Measurements from ENCODE around the gene OVCH2. TPM values are rescaled to one million over a fixed set of nuclear protein-coding genes. Genes with fewer than 3 reads are reported as not detected.
"Not testable (repeated sequence)": the region's sequence is repeated elsewhere in the genome, so short reads cannot be mapped to it uniquely, and the experiment has no call there.

The OVCH2 gene
- total RNA-seq, 1 donor from 2014 or later: not detected

DNA sequence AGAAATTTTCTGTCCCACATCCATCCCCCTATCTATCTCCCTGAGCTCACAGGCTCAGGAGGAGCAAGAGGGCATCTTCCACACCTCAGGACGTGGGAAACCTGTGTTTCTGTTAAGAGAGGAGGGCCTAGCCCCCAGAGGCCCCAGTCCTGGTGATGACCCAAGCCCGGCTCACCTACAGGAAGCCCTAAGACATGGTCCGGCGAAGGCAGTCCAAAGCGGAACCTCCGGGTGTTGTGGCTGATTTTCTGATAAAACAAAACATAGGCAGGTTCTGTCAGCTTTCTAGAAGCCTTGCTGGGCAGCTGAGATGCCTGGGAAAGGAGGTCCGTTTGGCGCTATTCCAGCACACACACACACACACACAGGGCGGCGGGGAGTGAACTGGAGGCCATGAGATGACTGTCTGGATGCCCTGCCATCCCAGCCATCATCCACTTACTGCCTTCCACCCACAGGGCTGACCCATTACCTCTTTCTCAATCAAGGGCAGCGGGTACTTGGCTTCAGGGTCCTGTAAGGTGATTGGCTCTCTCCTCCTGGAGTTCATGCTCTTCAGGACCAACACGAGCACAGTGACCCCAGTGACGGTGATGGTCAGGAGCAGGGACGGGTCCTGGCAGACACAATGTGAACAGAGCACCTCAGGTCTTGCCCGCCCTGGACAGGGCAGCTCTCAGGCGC is 33.9 kb downstream of the OVCH2 start:
- ATAC-seq: peak; percentile 83
- DNase-seq (ENCODE audit: low spot score): peak; percentile 85

DNA sequence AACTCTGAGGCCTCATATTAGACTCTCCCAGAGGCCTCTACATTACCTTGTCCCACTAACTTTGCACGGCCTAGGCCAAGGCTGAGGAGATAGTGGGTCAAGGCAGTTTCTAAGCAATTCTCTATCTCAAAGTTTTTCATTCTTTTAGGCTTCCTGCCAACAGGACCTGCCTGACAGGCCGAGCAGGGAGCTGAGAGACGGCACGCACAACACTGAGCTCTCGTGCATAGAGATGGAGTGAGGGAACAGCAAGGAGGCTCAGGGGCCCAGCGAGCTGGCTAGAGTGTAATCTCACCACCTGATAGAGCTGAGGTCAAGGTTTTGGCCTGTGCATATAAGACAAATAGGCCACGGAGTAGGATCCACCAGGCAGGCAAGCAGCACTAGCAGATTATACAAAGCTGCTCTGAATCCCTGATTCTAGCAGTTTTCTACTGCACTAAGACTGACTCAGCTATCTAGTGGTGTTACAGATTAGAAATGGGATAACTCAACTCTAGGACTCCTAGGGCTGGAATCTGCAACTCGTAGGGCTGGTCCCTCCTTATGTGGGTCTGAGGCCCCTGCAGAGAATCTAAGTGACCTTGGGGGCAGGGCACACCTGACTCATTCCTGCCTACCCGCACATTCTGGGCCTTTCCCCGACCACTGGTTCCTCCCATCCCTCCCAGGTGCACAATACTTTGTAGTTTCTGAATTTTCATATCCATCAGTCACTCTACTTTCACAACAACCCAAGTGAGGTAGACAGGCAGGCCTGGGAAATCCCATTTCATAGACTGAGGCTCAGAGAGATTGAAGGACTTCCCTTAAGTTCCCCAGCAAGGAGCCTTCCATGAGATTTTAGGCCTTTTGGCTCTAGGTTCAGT is 34.7 kb downstream of the OVCH2 start:
- no peak for DNase-seq (ENCODE audit: low spot score)

DNA sequence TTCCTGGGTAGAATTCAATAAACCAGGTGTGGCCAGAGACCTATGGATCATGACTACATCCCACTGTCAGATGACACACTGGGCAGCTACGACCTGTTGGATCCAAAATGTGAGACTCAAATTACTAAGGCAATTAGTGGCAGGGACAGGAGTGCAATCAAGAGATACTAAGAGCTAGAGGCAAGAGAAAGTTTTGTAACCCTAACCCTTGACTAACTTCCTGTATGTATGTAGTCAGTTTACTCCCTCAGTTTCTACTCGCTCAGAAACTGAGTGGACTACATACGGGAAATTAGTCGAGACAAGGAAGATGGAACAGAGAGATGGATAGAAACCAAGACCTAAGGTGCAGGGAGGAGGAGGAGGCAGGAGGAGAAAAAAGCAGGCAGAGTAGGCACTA is 35.6 kb downstream of the OVCH2 start:
- no peak for DNase-seq (ENCODE audit: low spot score)
- no peak for ATAC-seq

More for the DNA sequence above, 34.7 kb downstream of the OVCH2 start:
- ATAC-seq: no peak

DNA sequence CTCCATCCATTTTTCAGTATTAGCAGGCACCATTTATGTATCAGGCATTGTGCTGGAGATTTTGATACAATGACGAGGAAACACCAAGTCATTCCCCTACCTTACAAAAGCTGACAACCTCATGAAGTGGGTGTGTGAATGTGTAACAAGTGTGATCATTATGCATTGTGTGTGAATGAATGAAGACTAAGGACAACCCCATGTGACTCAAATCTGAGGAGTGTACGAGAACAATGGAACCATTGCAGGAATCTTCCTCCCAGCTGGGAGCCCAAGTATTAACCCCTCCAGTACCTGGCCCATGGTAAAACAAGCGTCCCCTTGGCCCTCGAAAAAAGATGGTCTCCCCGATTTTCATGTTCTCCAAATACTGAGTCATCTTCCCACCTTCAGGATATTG is 37.4 kb downstream of the OVCH2 start:
- ATAC-seq (no peak), DNase-seq (ENCODE audit: low spot score) (no peak)

DNA sequence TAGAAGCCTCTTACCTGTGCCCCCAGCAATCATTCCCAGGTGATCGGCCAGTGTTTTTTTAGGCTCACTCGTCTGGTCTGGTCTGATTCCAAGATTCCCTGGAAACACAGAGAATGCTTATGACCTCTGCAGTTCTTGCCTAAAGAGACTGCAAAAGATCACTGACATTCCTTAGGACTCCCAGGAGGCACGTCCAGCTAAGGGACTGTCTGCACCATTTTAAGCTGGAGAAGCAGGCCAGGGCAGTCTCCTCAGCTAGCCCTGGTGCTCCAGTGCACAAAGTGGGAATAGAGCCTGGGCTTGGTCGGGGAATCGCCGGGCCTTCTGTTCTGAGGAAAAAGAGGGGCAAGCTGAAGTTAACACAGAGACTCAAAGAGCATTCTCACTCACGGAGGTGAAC is 37.8 kb downstream of the OVCH2 start:
- no peak for DNase-seq (ENCODE audit: low spot score)
- ATAC-seq: no peak

DNA sequence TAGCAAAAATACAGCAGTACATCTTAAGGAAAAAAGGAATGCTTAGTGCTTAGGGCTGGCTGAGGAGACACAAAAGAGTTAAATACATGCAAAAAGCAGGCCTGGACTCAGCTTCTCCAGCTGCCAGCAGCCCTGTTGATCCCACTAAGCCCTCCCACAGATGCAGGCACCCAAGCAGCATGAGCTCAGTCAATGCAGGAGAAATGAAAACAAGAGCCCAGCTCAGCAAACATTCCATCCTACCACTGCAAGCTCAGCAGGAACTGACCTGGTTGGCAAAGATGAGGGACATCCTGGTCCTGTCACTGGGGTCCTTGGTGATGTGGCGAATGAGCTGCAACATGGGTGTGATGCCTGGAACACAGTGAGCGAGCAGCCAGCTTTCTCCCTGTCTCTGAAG is 38.8 kb downstream of the OVCH2 start:
- ATAC-seq (no peak), DNase-seq (ENCODE audit: low spot score) (no peak)

DNA sequence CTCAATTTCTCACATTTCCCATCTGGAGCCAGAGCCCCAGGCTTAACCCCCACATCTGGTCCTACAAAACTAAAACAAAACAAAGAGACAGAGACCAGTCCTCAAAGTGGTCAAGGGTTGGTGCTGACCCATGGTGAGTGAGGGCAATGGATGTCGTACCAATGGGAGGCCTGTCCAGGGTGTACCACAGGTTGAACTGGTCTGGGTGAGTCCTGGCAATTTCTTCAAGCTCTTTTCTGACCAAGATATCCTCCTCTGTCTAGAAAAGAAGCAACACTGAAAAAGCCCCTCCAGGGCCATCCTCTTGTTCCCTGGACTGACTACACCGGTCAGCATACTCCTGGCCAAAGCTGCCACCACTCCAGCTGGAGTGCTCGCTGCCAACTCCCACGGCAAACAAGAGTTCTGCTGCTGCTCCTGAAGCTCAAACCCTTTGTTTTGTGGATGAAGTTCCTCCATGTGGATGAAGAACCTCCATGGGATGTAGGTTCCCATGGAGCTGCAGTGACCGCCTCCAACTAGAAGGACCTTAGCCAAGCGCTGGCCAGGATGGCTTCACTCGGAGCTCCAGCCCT is 39.9 kb downstream of the OVCH2 start:
- ATAC-seq: no peak
- DNase-seq (ENCODE audit: low spot score): no peak

DNA sequence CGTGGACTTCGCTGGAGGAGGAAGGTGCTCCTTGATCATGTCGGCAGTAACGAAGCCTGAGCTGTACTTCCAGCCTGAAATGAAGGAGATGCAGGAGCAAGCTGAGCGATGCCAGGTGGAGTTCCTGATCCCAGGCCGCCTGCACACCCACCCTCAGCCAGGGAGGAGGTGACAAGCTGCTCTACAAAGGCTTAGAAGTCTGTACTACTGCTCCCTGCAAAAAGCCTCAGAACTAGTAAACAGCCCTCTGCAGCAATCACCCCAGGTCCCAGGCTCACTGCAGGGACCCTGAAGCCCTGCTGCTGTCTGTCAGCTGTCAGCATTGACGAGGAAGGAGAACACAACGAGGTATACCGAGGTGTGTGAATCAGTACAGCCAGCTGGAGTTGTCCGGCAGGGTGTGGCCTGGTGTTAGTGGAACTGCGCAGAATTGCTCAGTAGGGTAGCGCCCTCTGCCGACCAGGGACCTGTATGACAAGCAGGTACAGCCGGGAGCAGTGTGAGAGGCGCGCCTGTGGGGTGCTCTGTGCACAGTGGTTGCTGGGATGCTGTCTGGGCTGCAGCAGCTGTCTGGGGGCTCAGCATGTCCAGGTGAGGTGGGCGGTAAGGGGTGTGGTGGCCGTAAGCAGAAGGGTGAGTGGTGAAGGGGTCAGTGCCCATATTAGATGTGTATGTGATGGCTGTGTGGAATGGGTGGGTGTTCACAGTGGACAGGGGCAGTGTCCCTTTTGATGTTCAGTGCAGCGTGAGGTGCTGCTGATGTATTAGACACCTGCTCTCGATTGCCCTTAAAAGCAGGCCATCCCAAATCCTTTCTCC is 40.6 kb downstream of the OVCH2 start:
- DNase-seq (ENCODE audit: low spot score): peak; percentile 85
- ATAC-seq: peak; percentile 100

DNA sequence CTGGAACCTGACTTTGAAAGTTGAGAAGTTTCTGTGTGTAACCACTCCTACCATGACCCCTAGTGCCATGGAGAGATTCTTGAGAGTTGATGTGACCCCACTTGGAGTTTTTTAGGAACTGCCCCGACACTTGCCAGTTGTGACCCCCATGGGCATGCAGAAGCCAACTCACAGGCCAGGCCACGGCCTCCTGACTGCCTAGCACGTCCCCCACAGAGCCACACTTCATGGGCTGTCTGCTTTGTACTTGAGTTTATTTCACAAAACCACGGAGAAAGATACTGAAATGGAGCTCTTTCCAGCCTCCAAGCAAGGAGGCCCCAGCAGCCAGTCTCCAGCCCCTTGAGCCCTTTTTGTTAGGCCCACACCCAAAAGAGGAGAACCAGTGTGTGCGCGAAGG is 41.4 kb downstream of the OVCH2 start:
- DNase-seq (ENCODE audit: low spot score) (no peak), ATAC-seq (no peak)

DNA sequence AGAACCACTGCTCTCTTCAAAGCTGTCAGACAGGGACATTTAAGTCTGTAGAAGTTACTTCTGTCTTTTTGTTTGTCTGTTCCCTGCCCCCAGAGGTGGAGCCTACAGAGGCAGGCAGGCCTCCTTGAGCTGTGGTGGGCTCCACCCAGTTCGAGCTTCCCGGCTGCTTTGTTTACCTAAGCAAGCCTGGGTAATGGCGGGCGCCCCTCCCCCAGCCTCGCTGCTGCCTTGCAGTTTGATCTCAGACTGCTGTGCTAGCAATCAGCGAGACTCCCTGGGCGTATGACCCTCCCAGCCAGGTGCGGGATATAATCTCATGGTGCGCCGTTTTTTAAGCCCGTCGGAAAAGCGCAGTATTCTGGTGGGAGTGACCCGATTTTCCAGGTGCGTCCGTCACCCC is 42.7 kb downstream of the OVCH2 start:
- not testable (repeated sequence) for ATAC-seq; DNase-seq (ENCODE audit: low spot score)

DNA sequence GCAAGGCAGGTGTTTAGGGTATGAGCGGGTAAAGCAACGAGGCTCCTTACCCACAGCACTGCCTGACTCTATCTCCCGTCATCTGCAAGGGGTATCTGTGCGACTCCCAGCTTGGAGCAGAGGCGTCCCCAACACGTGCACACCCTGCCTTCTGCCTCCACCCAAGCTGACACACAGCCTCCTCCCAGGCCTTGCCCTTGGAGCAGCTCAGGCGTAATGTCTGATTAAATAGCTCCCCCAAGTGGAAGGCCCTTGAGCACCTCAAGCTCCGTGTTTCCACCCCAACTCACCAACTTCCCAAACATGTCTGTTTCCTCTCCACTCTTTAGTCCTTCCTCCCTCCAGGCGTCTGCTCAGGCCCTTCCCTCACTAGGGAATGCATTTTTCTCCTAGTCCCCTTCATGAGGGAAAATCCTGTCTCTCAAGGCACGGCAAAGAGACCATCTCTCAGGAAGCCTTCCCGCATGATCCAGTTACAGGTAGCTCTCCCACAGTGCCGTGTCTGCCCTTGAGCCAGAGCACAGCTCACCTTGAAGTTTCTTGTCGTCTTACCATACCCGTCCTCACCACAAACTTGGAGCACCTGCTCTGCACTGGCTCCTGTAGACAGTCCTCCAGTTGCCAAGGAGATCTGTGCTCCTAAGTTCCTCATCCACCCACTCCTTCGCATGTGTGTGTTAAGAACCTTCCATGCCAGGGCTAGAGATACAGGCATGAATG is 48.8 kb downstream of the OVCH2 start:
- ATAC-seq (peak; percentile 87), DNase-seq (ENCODE audit: low spot score) (no peak)

DNA sequence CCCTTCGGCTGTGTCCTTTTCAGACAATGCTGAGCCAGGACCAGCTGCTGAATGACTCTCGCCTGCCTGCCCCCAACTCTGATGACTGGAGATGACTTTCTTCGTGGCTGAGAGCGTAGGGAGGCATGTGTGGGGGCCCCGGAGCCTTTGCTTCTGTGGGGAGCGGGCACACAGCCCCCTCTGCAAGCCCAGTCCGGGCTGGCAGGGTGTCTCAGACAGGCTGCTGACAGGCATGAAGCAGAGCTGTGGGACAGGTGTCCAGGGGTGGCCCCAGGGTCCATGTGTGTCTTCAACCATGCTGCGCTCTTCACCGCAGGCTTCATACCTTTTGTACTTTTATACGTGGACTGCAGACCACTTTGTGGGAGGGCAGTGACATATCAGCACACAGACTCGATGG is 49.6 kb downstream of the OVCH2 start:
- ATAC-seq (peak; percentile 15), DNase-seq (ENCODE audit: low spot score) (no peak)

DNA sequence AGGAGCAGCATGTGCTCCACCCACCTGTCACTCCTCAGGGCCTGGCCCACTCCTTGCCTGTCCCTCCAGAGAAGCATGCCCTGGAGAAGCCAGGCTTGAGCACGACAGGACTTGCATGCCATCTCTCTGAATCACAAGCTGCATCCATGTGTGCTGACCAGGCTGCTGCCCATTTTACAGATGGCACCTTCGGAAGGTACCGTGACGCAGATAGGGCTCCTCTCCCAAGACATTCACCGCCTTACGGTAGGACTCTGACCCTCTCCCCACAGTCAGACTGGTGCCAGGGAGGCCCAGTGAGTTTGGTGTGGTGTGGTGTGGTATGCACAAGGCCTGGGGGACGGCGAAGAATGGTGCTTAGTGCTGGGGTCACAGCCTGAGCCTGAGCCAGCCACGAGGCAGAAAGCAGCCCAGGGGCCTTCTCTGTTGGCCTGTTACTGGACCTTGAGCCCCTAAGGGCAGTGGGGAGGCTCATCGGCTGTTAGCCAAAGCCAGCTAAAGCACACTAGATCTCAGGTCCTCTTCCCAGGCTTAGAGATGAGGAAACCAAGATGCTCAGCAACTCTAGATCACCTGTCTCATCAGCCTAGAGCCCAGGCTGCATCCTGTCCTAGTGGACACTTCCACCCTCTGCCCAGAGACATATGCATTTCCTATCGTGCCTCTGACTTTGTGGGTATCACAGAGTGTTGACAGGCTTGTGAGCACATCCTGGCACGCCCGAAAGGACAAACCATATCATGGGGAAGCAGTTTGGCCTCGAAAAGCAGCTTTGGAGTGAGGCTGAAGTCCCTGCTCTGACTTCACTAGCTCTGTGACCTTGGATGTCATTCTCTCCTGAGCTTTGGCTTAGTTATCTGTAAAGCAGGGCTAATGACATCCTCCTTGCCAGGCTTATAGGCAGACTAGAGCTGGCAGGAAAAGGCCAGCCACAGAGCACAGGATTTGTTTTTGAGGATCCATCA is 50.7 kb downstream of the OVCH2 start:
- peak; percentile 14 for ATAC-seq
- DNase-seq (ENCODE audit: low spot score): no peak

DNA sequence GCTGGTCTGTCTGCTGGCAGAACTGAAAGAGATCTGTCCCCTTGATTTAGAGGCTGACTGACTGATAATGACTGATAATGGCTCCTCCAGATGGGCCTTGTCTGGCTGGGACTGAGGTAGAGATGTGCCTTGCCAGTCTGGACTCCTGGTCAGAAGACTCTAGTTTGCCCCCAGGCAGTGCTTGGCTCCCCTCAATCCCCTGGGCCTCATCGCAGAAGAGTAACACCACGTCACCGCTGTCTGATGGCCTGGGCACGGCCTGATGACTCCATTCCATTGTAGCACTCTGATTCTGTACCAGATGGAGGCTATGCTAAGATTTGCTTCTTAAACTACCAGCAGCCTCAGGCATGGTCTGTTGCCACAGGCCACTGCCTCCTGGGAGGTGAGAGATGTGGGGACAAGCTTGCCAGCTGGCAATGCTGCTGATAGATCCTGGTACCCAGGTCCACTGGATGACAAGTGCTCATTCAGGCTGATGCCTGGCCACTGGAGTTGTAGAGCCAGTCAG is 52.0 kb downstream of the OVCH2 start:
- no peak for DNase-seq (ENCODE audit: low spot score)
- ATAC-seq: no peak

DNA sequence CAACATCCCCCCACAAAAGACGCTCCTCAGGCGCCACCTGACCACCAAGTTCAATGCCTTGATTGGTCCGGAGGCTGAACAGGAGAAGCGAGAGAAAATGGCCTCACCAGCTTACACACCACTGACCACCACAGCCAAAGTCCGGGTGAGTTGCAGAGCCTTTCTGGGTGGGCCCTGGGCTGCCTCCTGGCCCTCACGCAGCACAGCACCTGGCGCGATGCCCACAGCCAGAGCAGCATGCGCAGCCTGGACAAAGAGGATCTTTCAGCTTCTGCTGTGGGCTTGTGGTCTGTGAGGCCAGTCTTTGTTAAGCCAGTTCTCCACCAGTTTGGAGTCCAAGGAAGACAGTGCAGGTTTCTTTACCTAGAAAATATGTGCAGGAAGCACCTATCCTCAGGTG is 54.6 kb downstream of the OVCH2 start:
- DNase-seq (ENCODE audit: low spot score) (no peak), ATAC-seq (no peak)

DNA sequence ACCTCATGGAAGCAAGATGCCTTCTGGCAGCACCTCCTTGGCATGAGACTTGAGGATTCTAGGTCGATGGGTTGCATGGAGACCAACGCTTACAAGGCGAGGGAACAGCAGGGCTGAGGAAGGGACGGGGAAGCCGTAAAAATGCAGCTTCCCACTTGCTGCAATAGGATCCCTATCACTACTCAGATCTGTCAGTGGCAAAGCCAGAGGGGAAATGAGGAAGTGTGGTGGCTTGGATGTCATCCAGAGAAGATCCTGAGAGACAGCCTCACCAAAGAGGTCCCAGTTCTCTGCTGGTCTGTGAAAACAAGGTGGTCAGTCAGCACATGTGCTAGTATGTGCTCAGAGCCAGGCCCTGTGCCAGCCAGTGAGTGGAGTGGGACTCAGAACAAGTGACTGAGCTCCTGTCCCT is 55.1 kb downstream of the OVCH2 start:
- DNase-seq (ENCODE audit: low spot score): no peak
- ATAC-seq: no peak

DNA sequence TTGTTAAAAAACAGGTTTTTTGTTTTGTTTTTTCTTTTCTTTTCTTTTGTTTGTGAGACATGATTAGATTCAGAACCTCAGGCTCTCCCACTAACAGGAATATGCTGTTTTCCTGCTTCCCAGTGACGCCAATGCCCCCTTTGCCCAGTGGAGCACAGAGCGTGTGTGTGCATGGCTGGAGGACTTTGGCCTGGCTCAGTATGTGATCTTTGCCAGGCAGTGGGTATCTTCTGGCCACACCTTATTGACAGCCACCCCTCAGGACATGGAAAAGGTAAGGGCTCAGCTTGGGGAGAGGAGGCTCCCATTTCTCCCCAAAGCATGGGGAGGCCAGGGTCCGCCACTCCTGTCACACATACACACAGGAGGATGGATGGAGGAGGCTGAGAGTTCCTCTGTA is 58.0 kb downstream of the OVCH2 start:
- DNase-seq (ENCODE audit: low spot score) (peak; percentile 86), ATAC-seq (peak; percentile 97)

DNA sequence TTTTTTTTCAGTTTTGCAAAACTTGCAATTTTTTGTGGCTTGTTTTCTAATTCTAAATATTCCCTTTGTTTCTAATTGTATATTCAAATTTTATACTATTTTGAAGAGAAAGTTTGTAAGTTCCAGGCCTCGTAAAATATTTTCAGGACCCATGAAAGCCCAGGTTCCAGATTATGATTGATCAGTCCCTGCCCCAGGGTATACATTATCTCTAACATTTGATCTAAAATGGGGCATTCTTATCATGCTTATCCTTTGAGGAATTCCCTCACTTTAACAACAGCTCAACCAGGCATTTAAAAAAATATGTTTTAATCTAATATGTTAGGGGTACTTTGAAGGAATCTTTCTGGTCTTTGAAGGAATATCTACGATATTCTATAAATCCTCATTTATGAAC is 59.4 kb downstream of the OVCH2 start:
- ATAC-seq (no peak), DNase-seq (ENCODE audit: low spot score) (no peak)

DNA sequence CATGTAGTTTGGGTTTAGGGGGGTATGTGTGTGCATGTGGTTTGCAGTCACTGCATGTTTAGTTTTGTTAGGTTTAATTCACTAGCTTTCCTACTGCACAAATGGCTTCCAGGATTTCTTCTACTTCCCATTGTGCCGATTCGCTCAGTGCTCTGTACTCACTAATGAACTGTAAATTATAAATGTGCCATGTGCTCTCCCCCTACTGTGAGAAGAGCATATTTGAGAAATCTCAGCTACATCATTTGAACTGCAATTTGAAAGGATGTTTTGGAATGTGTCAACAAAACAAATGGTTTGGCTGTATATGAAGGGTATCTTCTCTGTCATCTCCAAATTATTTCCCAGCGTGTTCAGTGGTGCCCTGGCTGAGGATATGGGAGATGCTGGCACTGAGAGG is 61.1 kb downstream of the OVCH2 start:
- no peak for ATAC-seq
- DNase-seq (ENCODE audit: low spot score): no peak
